SK-N-MC (cell line): ENCODE measurements around the gene SEMA3D.

Source experiments
- EZH2 ChIP-seq: fragments of 200-600 bp; sonication (generic); IDR thresholded peaks from one replicate; pipeline ENCODE4 v1.6.1; 2017; ENCODE audit warnings: antibody characterized with exemption
- FOXP2 ChIP-seq: optimal IDR thresholded peaks from 2 replicates; pipeline ENCODE3; 2011; ENCODE audit warnings: mild to moderate bottlenecking, moderate library complexity; ENCODE audit not compliant: insufficient read depth; ENCODE audit errors: extremely low read length, control extremely low read depth
- POLR2AphosphoS5 ChIP-seq: IDR thresholded peaks from 2 replicates; pipeline ENCODE4 v1.6.1; 2012; ENCODE audit warnings: mild to moderate bottlenecking, low read depth, low read length, borderline replicate concordance

DNA sequence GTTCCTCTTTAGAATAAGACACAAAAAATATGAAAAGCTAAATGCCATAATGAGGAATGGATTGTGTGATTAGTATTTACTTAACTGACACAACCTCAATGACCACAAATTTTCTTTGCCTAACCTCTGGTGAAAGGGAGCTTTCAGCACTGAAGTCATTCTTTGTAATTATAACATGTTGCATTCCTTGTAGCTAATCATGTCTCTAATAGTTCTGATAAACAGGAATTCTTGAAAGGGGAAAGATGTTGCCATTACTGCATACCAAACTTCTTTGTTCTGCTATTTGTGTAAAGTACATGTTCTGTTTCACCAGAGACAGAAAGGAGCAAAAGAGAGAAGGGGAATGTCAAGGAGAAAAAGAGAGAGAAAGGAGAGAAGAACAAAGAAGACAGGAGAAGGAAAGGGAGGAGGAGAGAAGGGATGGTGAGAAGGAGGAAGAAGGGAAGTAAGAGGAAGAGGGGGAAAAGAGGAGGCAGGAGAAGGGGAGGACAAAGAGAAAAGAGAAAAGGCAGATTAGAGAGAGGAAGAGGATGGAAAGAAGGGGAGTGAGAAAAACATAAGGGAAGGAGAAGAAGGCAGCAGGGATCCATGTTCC is 120.9 kb downstream of the SEMA3D start:
- TF ChIP-seq EZH2 (no peak), POLR2AphosphoS5 (no peak), FOXP2 (no peak)
